GM23338 (cell line): Measurements from ENCODE around the gene SNCB. TPM values are rescaled to one million over a fixed set of nuclear protein-coding genes. Genes with fewer than 3 reads are reported as not detected.

Experiments used
- ATAC-seq: fragments of 200-7000 bp; cut with Tn5 transposase; 3 replicates; pipeline ENCODE4 v1.9.1; 2020
- DNase-seq: peaks from one replicate; pipeline ENCODE4 v3.0.0-alpha.2; 2015; ENCODE audit warnings: low spot score
- H2AFZ ChIP-seq: fragments of 200-600 bp; sonication (generic); 2 replicates; pipeline ENCODE4 v1.8.0; 2016; ENCODE audit warnings: antibody characterized with exemption, mild to moderate bottlenecking, moderate library complexity
- H3F3A ChIP-seq: fragments of 200-600 bp; sonication (generic); replicated peaks from 2 replicates; pipeline ENCODE4 v1.8.0; 2017; ENCODE audit warnings: antibody characterized with exemption, mixed run types, low read depth
- H3K27ac ChIP-seq: fragments of 200-600 bp; sonication (generic); 2 replicates; pipeline ENCODE4 v1.6.1; 2016; ENCODE audit warnings: low read depth
- H3K27me3 ChIP-seq: fragments of 200-600 bp; sonication (generic); 2 replicates; pipeline ENCODE4 v1.8.0; 2016; ENCODE audit warnings: mild to moderate bottlenecking, mixed run types, moderate library complexity; ENCODE audit not compliant: insufficient read depth
- H3K36me3 ChIP-seq: fragments of 200-600 bp; sonication (generic); 2 replicates; pipeline ENCODE4 v1.8.0; 2016; ENCODE audit warnings: mild to moderate bottlenecking; ENCODE audit not compliant: insufficient read depth
- H3K4me1 ChIP-seq: fragments of 200-600 bp; sonication (generic); 2 replicates; pipeline ENCODE4 v1.8.0; 2016; ENCODE audit warnings: mild to moderate bottlenecking, moderate library complexity; ENCODE audit not compliant: insufficient read depth
- H3K4me2 ChIP-seq: fragments of 200-600 bp; sonication (generic); 2 replicates; pipeline ENCODE4 v1.7.1; 2017; ENCODE audit warnings: mixed run types
- H3K4me3 ChIP-seq: fragments of 200-600 bp; sonication (generic); 2 replicates; pipeline ENCODE4 v1.6.1; 2016; ENCODE audit warnings: mixed run types
- H3K79me2 ChIP-seq: fragments of 200-600 bp; sonication (generic); replicated peaks from 2 replicates; pipeline ENCODE4 v1.8.0; 2017; ENCODE audit warnings: mild to moderate bottlenecking; ENCODE audit not compliant: insufficient read depth
- H3K9me2 ChIP-seq: fragments of 200-600 bp; sonication (generic); 2 replicates; pipeline ENCODE4 v1.8.0; 2017; ENCODE audit not compliant: insufficient read depth
- H4K20me1 ChIP-seq: fragments of 200-600 bp; sonication (generic); replicated peaks from 2 replicates; pipeline ENCODE4 v1.8.0; 2017; ENCODE audit warnings: mild to moderate bottlenecking; ENCODE audit not compliant: insufficient read depth
- H3K27ac Mint-ChIP-seq: 2 replicates; pipeline ENCODE4 v1.8.0; 2020; ENCODE audit warnings: inconsistent platforms, mild to moderate bottlenecking, moderate library complexity, mixed read lengths
- H3K27me3 Mint-ChIP-seq: 3 replicates; pipeline ENCODE4 v1.8.0; 2022; ENCODE audit warnings: low read depth, mild to moderate bottlenecking, moderate library complexity, mixed read lengths, inconsistent platforms; ENCODE audit not compliant: insufficient read depth, poor library complexity
- H3K36me3 Mint-ChIP-seq: 3 replicates; pipeline ENCODE4 v1.8.0; 2021; ENCODE audit warnings: low read depth, mild to moderate bottlenecking, inconsistent platforms, moderate library complexity, mixed read lengths
- H3K4me1 Mint-ChIP-seq: 3 replicates; pipeline ENCODE4 v1.8.0; 2020; ENCODE audit warnings: mild to moderate bottlenecking, inconsistent platforms, mixed read lengths
- H3K4me3 Mint-ChIP-seq: 3 replicates; pipeline ENCODE4 v1.8.0; 2021; ENCODE audit warnings: moderate library complexity, mild to moderate bottlenecking, inconsistent platforms, mixed read lengths
- H3K9me3 Mint-ChIP-seq: 3 replicates; pipeline ENCODE4 v1.8.0; 2020; ENCODE audit warnings: moderate library complexity, mild to moderate bottlenecking, inconsistent platforms, mixed read lengths
- CREB1 ChIP-seq: fragments of 250-450 bp; sonication (Bioruptor Pico); IDR thresholded peaks from 2 replicates; pipeline ENCODE4 v1.5.0; 2020; ENCODE audit warnings: low read depth, mild to moderate bottlenecking, moderate library complexity
- EZH2 ChIP-seq: fragments of 200-600 bp; sonication (generic); IDR thresholded peaks from one replicate; pipeline ENCODE4 v1.8.0; 2017; ENCODE audit warnings: antibody characterized with exemption, mild to moderate bottlenecking, low read depth; ENCODE audit not compliant: unreplicated experiment
- EZH2phosphoT487 ChIP-seq: fragments of 200-600 bp; sonication (generic); IDR thresholded peaks from one replicate; pipeline ENCODE4 v1.8.1; 2018; ENCODE audit warnings: antibody characterized with exemption; ENCODE audit not compliant: unreplicated experiment
- JUNB ChIP-seq: IDR thresholded peaks from one replicate; pipeline ENCODE4 v1.6.1; 2016; ENCODE audit warnings: antibody characterized with exemption; ENCODE audit not compliant: unreplicated experiment
- NANOG ChIP-seq: IDR thresholded peaks from 2 replicates; pipeline ENCODE4 v1.6.1; 2016; ENCODE audit warnings: antibody characterized with exemption, borderline replicate concordance
- POLR2AphosphoS5 ChIP-seq: IDR thresholded peaks from 2 replicates; pipeline ENCODE4 v1.6.1; 2016; ENCODE audit warnings: antibody characterized with exemption, low read depth
- STAT1 ChIP-seq: IDR thresholded peaks from one replicate; pipeline ENCODE4 v1.6.1; 2016; ENCODE audit warnings: antibody characterized with exemption; ENCODE audit not compliant: unreplicated experiment
- ZNF114 ChIP-seq: fragments of 250-450 bp; sonication (Bioruptor Pico); IDR thresholded peaks from 2 replicates; pipeline ENCODE4 v1.5.0; 2020; ENCODE audit warnings: mild to moderate bottlenecking, moderate library complexity
- ZNF331 ChIP-seq: fragments of 250-450 bp; sonication (Bioruptor Pico); IDR thresholded peaks from 2 replicates; pipeline ENCODE4 v1.5.0; 2020; ENCODE audit warnings: low read depth, mild to moderate bottlenecking, moderate library complexity
- polyA plus RNA-seq: library from polyadenylated mRNA; unstranded; fragments of >200 nt; fragmentation: Nextera tagmentation; extraction: Ambion mirVana; gene quantifications from 2 replicates; pipeline ENCODE4 v1.2.1, GENCODE V29; 2016
- total RNA-seq: library from RNA; depleted of rRNA; stranded (reverse); fragments of >200 nt; shearing (Covaris generic); gene quantifications from 2 replicates; pipeline ENCODE4 v1.2.3, GENCODE V29; 2014
- TF ChIP-seq, protein P1 (sequence below): IDR thresholded peaks from 2 replicates; pipeline ENCODE4 v1.6.1; 2016; ENCODE audit warnings: antibody characterized with exemption
- TF ChIP-seq, protein P2 (sequence below), 2 experiments: fragments of 200-600 bp in 1 of 2; sonication (generic) in 1 of 2; conservative IDR thresholded peaks; 2 replicates each; pipeline versions ENCODE4 v1.5.1 to v1.6.1; 2016 to 2017; ENCODE audit warnings: antibody characterized with exemption in 2 of 2, low read depth in 2 of 2, mild to moderate bottlenecking in 2 of 2, moderate library complexity in 1 of 2
- TF ChIP-seq, protein P3 (sequence below): fragments of 250-450 bp; sonication (Bioruptor Pico); IDR thresholded peaks from 2 replicates; pipeline ENCODE4 v1.5.0; 2020; ENCODE audit warnings: mild to moderate bottlenecking, moderate library complexity
- TF ChIP-seq, protein P4 (sequence below): IDR thresholded peaks from one replicate; pipeline ENCODE4 v1.6.1; 2018; ENCODE audit warnings: antibody characterized with exemption; ENCODE audit not compliant: unreplicated experiment

The SNCB gene
- total and polyA plus RNA-seq, 2 experiments from 2014 or later = 3.6 to 13.5 TPM

DNA sequence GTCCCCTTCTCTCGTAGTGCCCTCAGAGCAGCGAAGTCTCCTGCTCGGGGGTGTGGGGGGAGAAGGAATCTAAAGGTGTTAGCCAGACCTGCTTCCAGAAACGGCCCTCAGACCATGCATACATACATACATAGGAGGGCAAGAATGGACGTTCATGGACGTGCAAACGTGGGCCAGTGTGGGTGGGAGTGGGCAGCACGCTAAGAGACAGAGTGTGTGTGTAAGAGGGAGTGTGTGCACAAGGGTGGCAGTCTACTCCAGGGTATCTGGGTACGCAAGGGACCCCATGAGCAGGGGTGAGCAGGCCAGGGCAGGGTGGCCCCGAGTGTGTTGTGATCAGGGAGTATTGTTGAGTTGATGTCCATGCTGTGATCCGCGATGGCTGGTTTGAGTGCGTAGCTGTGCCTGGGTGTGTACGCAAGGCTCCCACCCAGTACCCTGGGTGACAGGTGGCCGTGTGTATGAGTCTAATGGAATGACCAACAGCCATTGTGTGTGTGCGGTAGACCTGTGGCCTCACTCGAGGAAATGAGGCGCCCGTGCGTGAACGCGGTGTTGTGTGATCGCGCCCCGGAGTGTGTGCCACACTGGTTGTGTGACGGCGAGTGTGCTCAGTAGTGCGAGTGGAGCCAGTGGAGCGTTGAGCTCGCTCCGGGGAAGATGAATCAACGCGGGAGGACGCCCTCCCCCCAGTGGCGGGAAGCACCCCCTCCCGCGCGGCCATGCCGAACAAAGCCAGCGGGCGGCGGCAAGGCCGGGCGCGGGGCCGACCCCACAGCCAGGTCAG is 21.2 kb downstream of the SNCB start:
- peaks cover 16% of the 10 kb centered on the region for H3K27me3 Mint-ChIP-seq
- ATAC-seq (no peak), DNase-seq (no peak)

More for the DNA sequence above, 21.2 kb downstream of the SNCB start:
- H3K27ac ChIP-seq = no peak overlapping the region
- peak overlapping the region; percentile 92 for H3K4me3 Mint-ChIP-seq
- 0 out of 2 replicates have a peak overlapping the region, but pooled peaks have one; percentile 73 for H3K27ac Mint-ChIP-seq
- H3K79me2 ChIP-seq = no peaks in the 10 kb centered on the region
- no peaks in the 10 kb centered on the region for H3K9me3 Mint-ChIP-seq
- H2AFZ ChIP-seq = peak overlapping the region; percentile 89; the same call in 1 of the 2 replicates
- H3K9me2 ChIP-seq = no peaks in the 10 kb centered on the region
- H4K20me1 ChIP-seq = peaks cover 13% of the 10 kb centered on the region; the same call in 1 of the 2 replicates
- peak overlapping the region; percentile 85 for H3K4me2 ChIP-seq
- H3F3A ChIP-seq = 0 out of 2 replicates have a peak, but pooled peaks cover 11% of the 10 kb centered on the region
- H3K36me3 Mint-ChIP-seq = no peaks in the 10 kb centered on the region
- peaks cover 12% of the 10 kb centered on the region for H3K4me1 ChIP-seq
- TF ChIP-seq POLR2AphosphoS5 = no peak
- TF ChIP-seq STAT1 = no peak
- TF ChIP-seq, protein P1, sequence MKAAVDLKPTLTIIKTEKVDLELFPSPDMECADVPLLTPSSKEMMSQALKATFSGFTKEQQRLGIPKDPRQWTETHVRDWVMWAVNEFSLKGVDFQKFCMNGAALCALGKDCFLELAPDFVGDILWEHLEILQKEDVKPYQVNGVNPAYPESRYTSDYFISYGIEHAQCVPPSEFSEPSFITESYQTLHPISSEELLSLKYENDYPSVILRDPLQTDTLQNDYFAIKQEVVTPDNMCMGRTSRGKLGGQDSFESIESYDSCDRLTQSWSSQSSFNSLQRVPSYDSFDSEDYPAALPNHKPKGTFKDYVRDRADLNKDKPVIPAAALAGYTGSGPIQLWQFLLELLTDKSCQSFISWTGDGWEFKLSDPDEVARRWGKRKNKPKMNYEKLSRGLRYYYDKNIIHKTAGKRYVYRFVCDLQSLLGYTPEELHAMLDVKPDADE = no peak
- no peak for TF ChIP-seq EZH2phosphoT487
- no peak for TF ChIP-seq EZH2
- TF ChIP-seq, protein P2, sequence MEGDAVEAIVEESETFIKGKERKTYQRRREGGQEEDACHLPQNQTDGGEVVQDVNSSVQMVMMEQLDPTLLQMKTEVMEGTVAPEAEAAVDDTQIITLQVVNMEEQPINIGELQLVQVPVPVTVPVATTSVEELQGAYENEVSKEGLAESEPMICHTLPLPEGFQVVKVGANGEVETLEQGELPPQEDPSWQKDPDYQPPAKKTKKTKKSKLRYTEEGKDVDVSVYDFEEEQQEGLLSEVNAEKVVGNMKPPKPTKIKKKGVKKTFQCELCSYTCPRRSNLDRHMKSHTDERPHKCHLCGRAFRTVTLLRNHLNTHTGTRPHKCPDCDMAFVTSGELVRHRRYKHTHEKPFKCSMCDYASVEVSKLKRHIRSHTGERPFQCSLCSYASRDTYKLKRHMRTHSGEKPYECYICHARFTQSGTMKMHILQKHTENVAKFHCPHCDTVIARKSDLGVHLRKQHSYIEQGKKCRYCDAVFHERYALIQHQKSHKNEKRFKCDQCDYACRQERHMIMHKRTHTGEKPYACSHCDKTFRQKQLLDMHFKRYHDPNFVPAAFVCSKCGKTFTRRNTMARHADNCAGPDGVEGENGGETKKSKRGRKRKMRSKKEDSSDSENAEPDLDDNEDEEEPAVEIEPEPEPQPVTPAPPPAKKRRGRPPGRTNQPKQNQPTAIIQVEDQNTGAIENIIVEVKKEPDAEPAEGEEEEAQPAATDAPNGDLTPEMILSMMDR (conservative IDR thresholded peaks at IDR 0.05; ENCODE audit: low read depth in 2 of 2) = no peak
- no peak for TF ChIP-seq NANOG
- TF ChIP-seq ZNF114 (CRISPR knock-in tag) = no peak
- TF ChIP-seq, protein P3, sequence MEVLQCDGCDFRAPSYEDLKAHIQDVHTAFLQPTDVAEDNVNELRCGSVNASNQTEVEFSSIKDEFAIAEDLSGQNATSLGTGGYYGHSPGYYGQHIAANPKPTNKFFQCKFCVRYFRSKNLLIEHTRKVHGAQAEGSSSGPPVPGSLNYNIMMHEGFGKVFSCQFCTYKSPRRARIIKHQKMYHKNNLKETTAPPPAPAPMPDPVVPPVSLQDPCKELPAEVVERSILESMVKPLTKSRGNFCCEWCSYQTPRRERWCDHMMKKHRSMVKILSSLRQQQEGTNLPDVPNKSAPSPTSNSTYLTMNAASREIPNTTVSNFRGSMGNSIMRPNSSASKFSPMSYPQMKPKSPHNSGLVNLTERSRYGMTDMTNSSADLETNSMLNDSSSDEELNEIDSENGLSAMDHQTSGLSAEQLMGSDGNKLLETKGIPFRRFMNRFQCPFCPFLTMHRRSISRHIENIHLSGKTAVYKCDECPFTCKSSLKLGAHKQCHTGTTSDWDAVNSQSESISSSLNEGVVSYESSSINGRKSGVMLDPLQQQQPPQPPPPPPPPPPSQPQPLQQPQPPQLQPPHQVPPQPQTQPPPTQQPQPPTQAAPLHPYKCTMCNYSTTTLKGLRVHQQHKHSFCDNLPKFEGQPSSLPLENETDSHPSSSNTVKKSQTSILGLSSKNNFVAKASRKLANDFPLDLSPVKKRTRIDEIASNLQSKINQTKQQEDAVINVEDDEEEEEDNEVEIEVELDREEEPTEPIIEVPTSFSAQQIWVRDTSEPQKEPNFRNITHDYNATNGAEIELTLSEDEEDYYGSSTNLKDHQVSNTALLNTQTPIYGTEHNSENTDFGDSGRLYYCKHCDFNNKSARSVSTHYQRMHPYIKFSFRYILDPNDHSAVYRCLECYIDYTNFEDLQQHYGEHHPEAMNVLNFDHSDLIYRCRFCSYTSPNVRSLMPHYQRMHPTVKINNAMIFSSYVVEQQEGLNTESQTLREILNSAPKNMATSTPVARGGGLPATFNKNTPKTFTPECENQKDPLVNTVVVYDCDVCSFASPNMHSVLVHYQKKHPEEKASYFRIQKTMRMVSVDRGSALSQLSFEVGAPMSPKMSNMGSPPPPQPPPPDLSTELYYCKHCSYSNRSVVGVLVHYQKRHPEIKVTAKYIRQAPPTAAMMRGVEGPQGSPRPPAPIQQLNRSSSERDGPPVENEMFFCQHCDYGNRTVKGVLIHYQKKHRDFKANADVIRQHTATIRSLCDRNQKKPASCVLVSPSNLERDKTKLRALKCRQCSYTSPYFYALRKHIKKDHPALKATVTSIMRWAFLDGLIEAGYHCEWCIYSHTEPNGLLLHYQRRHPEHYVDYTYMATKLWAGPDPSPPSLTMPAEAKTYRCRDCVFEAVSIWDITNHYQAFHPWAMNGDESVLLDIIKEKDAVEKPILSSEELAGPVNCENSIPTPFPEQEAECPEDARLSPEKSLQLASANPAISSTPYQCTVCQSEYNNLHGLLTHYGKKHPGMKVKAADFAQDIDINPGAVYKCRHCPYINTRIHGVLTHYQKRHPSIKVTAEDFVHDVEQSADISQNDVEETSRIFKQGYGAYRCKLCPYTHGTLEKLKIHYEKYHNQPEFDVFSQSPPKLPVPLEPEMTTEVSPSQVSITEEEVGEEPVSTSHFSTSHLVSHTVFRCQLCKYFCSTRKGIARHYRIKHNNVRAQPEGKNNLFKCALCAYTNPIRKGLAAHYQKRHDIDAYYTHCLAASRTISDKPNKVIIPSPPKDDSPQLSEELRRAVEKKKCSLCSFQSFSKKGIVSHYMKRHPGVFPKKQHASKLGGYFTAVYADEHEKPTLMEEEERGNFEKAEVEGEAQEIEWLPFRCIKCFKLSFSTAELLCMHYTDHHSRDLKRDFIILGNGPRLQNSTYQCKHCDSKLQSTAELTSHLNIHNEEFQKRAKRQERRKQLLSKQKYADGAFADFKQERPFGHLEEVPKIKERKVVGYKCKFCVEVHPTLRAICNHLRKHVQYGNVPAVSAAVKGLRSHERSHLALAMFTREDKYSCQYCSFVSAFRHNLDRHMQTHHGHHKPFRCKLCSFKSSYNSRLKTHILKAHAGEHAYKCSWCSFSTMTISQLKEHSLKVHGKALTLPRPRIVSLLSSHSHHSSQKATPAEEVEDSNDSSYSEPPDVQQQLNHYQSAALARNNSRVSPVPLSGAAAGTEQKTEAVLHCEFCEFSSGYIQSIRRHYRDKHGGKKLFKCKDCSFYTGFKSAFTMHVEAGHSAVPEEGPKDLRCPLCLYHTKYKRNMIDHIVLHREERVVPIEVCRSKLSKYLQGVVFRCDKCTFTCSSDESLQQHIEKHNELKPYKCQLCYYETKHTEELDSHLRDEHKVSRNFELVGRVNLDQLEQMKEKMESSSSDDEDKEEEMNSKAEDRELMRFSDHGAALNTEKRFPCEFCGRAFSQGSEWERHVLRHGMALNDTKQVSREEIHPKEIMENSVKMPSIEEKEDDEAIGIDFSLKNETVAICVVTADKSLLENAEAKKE (CRISPR knock-in tag) = no peak
- no peak for TF ChIP-seq JUNB
- TF ChIP-seq, protein P4, sequence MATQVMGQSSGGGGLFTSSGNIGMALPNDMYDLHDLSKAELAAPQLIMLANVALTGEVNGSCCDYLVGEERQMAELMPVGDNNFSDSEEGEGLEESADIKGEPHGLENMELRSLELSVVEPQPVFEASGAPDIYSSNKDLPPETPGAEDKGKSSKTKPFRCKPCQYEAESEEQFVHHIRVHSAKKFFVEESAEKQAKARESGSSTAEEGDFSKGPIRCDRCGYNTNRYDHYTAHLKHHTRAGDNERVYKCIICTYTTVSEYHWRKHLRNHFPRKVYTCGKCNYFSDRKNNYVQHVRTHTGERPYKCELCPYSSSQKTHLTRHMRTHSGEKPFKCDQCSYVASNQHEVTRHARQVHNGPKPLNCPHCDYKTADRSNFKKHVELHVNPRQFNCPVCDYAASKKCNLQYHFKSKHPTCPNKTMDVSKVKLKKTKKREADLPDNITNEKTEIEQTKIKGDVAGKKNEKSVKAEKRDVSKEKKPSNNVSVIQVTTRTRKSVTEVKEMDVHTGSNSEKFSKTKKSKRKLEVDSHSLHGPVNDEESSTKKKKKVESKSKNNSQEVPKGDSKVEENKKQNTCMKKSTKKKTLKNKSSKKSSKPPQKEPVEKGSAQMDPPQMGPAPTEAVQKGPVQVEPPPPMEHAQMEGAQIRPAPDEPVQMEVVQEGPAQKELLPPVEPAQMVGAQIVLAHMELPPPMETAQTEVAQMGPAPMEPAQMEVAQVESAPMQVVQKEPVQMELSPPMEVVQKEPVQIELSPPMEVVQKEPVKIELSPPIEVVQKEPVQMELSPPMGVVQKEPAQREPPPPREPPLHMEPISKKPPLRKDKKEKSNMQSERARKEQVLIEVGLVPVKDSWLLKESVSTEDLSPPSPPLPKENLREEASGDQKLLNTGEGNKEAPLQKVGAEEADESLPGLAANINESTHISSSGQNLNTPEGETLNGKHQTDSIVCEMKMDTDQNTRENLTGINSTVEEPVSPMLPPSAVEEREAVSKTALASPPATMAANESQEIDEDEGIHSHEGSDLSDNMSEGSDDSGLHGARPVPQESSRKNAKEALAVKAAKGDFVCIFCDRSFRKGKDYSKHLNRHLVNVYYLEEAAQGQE = no peak
- no peak for TF ChIP-seq CREB1 (CRISPR knock-in tag)
- no peak for TF ChIP-seq ZNF331
- peaks cover 25% of the 10 kb centered on the region for H3K4me1 Mint-ChIP-seq
- peaks cover 5% of the 10 kb centered on the region for H3K27me3 ChIP-seq
- H3K36me3 ChIP-seq = no peaks in the 10 kb centered on the region
- peak overlapping the region; percentile 68 for H3K4me3 ChIP-seq
